SHP77 (cell line): Measurements from ENCODE around the gene SYNE1.

ENCODE experiments used
- DNase-seq, 2 experiments: peaks; one replicate each; lab custom pipeline; 2025; lab: John Stamatoyannopoulos, UW

SYNE1 gene

GRCh38 chr6:152273638-152274037, 363.5 kb downstream of the SYNE1 start:
- DNase-seq: no peak

GRCh38 chr6:152273002-152273401, 364.2 kb downstream of the SYNE1 start:
- no peak for DNase-seq

GRCh38 chr6:152272486-152272885, 364.7 kb downstream of the SYNE1 start:
- no peak for DNase-seq

GRCh38 chr6:152271776-152272464, 365.2 kb downstream of the SYNE1 start:
- DNase-seq: no peak

DNA sequence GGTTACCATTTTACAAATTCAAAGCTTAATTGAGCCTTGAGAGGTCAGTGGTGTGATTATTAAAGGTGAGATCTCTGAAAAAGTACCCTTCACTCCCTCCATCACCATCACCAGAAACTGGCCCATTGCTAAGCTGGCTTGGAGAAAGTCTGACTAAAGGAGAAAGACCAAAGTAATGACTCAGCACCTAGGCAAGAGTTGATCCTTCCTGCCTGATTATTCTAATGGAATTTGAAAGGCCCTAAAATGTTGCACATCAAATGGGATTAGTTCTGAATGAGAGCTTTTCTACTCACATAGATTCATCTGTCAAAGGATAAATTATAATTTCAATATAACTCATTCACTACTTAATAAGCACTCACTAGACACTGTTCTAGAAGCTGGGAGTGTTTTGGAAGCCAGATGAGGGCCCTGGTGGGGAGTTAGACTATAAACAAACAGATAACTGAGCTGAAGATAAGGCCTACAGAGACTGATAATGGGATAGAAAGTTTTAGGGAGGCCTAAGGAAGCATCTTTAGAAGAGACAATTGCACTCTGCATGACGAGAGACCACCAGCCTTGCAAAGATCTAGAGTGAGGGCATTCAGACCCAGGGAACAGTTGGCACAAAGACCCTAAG, 366.7 kb downstream of the SYNE1 start:
- no peak for DNase-seq

GRCh38 chr6:152268846-152269442, 368.2 kb downstream of the SYNE1 start:
- DNase-seq: no peak

GRCh38 chr6:152267967-152268845, 369.0 kb downstream of the SYNE1 start:
- peak; percentile 23 to 24 for DNase-seq

DNA sequence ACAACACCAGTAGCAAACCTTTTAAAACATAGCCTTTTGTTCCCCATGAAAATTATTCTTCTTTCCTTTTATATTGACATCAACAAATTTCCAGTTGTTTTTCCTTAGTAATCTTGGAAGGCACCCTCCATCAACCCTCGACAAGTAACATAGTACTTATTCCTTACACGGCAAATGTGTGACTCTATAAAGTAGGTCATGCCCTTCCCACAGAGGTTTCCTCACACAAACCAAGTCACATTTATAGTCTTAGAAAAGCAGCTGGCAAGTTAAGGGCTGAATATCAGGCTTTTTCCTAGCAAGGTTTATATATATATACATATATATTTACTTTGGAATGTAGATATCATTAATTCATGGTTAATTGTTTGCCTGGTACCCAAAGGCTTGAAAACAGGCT, 371.5 kb downstream of the SYNE1 start:
- DNase-seq: no peak

DNA sequence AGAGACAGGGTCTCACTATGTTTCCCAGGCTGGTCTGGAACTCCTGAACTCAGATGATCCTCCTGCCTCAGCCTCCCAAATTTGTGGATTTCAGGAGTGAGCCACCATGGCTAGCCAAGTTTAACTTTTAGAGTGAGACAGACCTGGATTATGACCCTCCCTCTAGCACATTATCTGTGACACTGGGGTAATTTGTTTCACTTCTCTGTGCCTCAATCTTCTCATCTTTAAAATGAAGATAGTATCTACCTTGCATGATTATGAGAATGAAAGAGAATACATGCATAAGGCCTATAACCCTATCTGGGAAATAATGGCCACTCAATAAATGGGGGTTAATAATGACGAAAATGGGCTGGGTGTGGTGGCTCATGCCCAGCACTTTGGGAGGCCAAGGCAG, 373.6 kb downstream of the SYNE1 start:
- no peak for DNase-seq

GRCh38 chr6:152261179-152261578, 376.0 kb downstream of the SYNE1 start:
- DNase-seq: no peak

DNA sequence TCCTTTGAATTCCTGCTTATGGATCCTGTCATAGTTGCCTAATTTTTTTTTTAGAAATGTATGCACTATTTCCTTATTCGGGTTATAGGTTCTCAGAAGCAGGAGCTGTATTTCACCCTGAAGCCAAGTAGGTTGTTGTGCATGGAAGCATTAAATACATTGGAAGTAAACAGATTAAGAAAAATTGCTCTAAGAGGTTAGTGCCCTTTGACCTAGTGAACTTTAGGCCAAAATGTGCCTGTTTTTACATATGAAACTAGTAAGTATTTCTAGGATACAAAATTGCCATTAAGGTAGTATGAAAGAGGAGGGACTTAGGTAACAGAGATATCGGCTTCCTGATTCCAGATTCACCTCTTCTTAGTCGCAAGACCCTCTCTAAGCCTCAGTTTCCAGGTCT, 377.9 kb downstream of the SYNE1 start:
- no peak for DNase-seq

DNA sequence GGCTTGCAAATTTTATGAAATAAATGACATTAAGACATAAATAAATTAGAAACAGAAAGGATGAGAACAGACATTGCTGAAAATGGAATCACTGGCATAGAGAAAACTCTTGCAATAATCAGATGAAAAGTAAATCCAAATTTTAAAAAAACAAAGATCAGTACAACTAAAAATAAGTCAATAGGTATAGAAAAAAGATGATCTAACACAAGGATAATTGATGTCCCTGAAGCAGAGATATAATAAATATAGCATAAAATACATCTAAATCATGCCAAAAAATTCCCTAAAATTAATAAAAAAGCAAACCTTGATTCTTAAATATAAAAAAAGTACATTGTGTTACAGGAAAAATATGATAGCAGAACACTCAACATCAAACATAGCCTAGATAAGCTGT, 379.6 kb downstream of the SYNE1 start:
- DNase-seq: no peak

- no peak for DNase-seq
Observed at GRCh38 chr6:152250127-152250526, 387.0 kb downstream of the SYNE1 start.

DNA sequence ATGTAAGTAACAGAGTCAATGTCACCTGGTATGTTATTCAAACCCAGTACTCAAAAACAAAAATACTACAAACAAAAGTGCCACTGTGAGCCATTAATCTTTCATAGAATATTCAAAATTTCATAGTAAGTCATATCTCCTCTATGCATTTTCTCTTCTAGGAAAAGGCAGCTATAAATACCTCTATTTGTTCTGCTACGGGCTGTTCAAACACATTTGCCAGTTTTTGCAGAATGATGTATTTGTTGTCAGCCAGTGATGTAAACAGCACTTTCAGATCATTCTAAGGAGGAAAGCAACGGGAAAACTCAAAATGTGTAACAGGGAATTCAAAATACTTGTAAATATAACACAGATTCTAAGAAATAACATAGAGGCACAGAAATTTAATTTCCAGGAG, 388.2 kb downstream of the SYNE1 start:
- DNase-seq: peak in 1 of 2 experiments; percentile 3

DNA sequence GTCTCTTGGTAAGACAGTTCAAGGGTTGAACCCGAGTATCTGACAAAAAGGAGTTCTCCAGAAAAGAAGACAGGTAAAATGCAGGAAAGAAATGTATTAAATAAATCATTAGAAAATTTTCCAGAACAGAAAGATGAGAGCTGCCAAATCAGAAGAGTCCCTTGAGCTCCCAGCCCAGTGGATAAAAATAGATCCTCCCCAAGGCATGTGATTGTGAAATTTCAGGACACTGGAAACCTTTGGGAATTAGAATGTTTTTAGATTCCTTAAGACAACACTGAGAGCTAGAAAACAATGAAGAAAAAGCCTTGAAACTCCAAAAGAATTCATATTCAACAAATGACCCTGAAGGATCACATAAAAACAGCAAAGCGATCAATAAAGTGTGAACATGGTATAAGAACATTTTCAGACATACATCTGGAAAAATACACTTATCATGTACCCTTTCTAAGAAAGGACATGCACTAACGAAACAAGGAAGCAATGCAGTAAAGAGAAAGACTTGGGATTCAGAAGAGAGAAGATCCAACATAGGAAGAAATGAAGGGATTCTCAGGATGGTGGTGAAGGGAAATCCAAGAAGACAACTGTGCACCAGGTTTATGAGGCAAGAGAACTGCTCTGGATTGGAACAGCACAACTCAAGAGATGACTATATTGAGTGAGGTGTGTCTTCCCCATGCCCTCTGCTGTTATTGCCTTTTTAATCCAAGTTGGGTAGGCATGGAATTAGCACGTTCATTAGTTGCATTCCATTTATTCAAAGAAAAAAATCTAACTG, 390.4 kb downstream of the SYNE1 start:
- no peak for DNase-seq

DNA sequence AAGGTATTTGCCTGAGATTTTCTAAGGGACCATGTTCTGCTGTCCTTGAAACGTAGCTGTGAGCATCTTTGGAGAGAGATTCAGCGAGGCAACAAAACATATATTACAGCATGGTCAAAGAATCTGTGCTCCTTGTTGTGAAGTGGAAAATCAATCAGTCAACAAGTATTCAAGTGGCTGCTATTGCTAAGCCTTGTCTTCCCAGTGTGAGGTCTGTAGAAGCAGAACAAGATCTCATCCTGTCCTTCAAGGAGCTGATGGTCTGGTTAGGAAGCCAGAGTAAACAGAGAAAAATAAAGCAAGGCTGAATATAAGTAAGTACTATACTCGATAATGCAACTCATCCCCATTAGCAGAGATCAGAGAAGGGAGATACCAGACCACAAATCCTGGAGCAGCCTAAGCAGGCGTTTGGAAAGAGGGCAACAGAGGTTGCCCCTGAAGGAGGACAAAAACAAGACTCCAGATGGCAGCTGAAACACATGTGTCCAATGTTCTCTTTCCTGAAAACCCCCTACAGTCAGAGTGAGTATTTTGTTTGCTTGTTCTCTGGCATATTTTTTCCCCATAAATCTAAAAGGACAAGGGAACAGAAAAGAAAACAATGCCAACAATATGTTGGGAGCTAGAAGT, 392.0 kb downstream of the SYNE1 start:
- DNase-seq: no peak

GRCh38 chr6:152241013-152241766, 396.0 kb downstream of the SYNE1 start:
- no peak for DNase-seq

GRCh38 chr6:152240436-152240835, 396.7 kb downstream of the SYNE1 start:
- DNase-seq: no peak

DNA sequence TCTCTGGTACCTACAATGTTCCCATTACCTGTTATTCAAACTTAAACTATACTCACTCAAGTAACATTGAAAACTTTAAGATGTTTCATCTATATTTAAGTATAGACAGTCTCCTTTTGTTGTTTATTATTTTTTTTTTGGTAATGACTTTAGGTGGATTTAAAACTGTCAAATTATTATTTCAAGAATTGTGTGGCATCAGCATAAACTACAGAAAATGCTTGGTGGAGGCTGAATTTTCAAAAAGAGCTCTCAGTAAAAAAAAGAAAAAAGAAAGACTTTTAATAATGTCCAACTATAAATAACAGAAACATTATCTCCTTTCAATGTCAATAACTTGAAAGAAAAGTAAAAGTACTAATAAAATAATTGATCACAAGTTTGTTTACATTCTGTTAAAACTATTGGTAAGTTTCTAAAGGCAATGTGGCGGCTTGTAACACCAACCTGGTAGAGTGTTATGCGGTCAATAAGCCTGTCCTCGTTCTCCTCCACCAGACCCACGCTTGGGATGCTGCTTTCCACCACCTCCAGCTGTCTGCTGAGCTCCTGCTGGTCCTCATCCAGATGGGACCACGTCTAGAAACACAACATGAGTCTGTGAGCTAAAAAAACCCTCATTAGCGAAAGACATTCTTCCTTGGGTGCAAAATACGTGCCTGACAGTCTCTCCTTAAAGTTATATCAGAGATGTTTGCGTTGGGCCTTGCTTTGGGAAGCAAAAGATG, 400.6 kb downstream of the SYNE1 start:
- no peak for DNase-seq
